Neural cell (in vitro differentiated cells): Measurements from ENCODE around the gene BCL11B. TPM values are rescaled to one million over a fixed set of nuclear protein-coding genes. Genes with fewer than 3 reads are reported as not detected.

Source experiments
- H2AFZ ChIP-seq: fragments of 200-600, 300-800 bp; sonication (generic), shearing (Covaris generic); 2 replicates; pipeline ENCODE4 v1.6.0; 2014; ENCODE audit warnings: low read depth, mild to moderate bottlenecking, antibody characterized with exemption, low read length, moderate library complexity
- H3F3A ChIP-seq: fragments of 200-600 bp; shearing (Covaris generic); 2 replicates; pipeline ENCODE4 v1.6.1; 2016; ENCODE audit warnings: mild to moderate bottlenecking, moderate library complexity, mixed read lengths, antibody characterized with exemption, low read length; ENCODE audit not compliant: insufficient read depth, poor library complexity, severe bottlenecking
- H3K27ac ChIP-seq: fragments of 200-600, 300-800 bp; sonication (generic), shearing (Covaris generic); 2 replicates; pipeline ENCODE4 v1.5.1; 2014; ENCODE audit warnings: mild to moderate bottlenecking, low read length, moderate library complexity
- H3K27me3 ChIP-seq: fragments of 300-800, 200-600 bp; sonication (generic), shearing (Covaris generic); 2 replicates; pipeline ENCODE4 v1.6.0; 2014; ENCODE audit warnings: mild to moderate bottlenecking, low read depth, low read length, moderate library complexity; ENCODE audit not compliant: insufficient read depth
- H3K36me3 ChIP-seq: fragments of 300-800, 200-600 bp; sonication (generic), shearing (Covaris generic); 2 replicates; pipeline ENCODE4 v1.5.1; 2014; ENCODE audit warnings: mild to moderate bottlenecking, antibody characterized with exemption, low read length, moderate library complexity; ENCODE audit not compliant: insufficient read depth
- H3K4me2 ChIP-seq: fragments of 300-800, 200-600 bp; sonication (generic), shearing (Covaris generic); 2 replicates; pipeline ENCODE4 v1.6.0; 2014; ENCODE audit warnings: mild to moderate bottlenecking, low read length
- H3K4me3 ChIP-seq: fragments of 300-800, 200-600 bp; sonication (generic), shearing (Covaris generic); 2 replicates; pipeline ENCODE4 v1.5.1; 2014; ENCODE audit warnings: mild to moderate bottlenecking, low read length, moderate library complexity
- H3K79me2 ChIP-seq: fragments of 200-600 bp; shearing (Covaris generic); replicated peaks from 2 replicates; pipeline ENCODE4 v1.6.0; 2014; ENCODE audit warnings: mild to moderate bottlenecking, low read length, moderate library complexity; ENCODE audit not compliant: insufficient read depth
- H3K9ac ChIP-seq: fragments of 300-800, 200-600 bp; sonication (generic), shearing (Covaris generic); 2 replicates; pipeline ENCODE4 v1.6.1; 2016; ENCODE audit warnings: mild to moderate bottlenecking, low read length, mixed read lengths
- H3K9me2 ChIP-seq: fragments of 200-600 bp; shearing (Covaris generic); 2 replicates; pipeline ENCODE4 v1.6.1; 2016; ENCODE audit warnings: mild to moderate bottlenecking, low read length, mixed read lengths; ENCODE audit not compliant: insufficient read depth
- H3K9me3 ChIP-seq: fragments of 200-600, 300-800 bp; sonication (generic), shearing (Covaris generic); 2 replicates; pipeline ENCODE4 v1.6.1; 2016; ENCODE audit warnings: mild to moderate bottlenecking, mixed run types, low read length, moderate library complexity, mixed read lengths
- H4K20me1 ChIP-seq: fragments of 200-600 bp; shearing (Covaris generic); 2 replicates; pipeline ENCODE4 v1.6.1; 2016; ENCODE audit warnings: mild to moderate bottlenecking, mixed run types; ENCODE audit not compliant: insufficient read depth
- EP300 ChIP-seq: fragments of 450-650 bp; conservative IDR thresholded peaks from 2 replicates; pipeline ENCODE4 v1.6.1; 2014; ENCODE audit warnings: antibody characterized with exemption, mild to moderate bottlenecking, moderate library complexity; ENCODE audit not compliant: poor library complexity, severe bottlenecking
- EZH2 ChIP-seq: fragments of 200-600, 300-800 bp; shearing (Covaris generic), sonication (generic); IDR thresholded peaks from 2 replicates; pipeline ENCODE4 v1.6.1; 2014; ENCODE audit warnings: antibody characterized with exemption, low read length, borderline replicate concordance, mild to moderate bottlenecking; ENCODE audit not compliant: insufficient read depth, poor library complexity, severe bottlenecking
- MXI1 ChIP-seq: fragments of 450-650 bp; conservative IDR thresholded peaks from 2 replicates; pipeline ENCODE4 v1.6.1; 2014; ENCODE audit warnings: antibody characterized with exemption, mild to moderate bottlenecking; ENCODE audit not compliant: poor library complexity, severe bottlenecking
- POLR2AphosphoS5 ChIP-seq: IDR thresholded peaks from 2 replicates; pipeline ENCODE4 v1.6.1; 2012
- RAD21 ChIP-seq: fragments of 450-650 bp; conservative IDR thresholded peaks from 2 replicates; pipeline ENCODE4 v1.6.1; 2014; ENCODE audit warnings: antibody characterized with exemption, mild to moderate bottlenecking, moderate library complexity
- SMC3 ChIP-seq: fragments of 450-650 bp; conservative IDR thresholded peaks from 2 replicates; pipeline ENCODE4 v1.6.1; 2014; ENCODE audit warnings: antibody characterized with exemption, mild to moderate bottlenecking, moderate library complexity; ENCODE audit not compliant: poor library complexity
- TAF1 ChIP-seq: IDR thresholded peaks from 2 replicates; pipeline ENCODE4 v1.6.1; 2012; ENCODE audit warnings: low read depth
- polyA plus RNA-seq: library from polyadenylated mRNA; depleted of rRNA; stranded (reverse); fragments of >200 nt; gene quantifications from 2 replicates; pipeline ENCODE4 v1.2.3, GENCODE V29; 2014
- TF ChIP-seq, protein P1 (sequence below): IDR thresholded peaks from 2 replicates; pipeline ENCODE4 v1.6.1; 2012; ENCODE audit warnings: borderline replicate concordance
- TF ChIP-seq, protein P2 (sequence below): fragments of 450-650 bp; IDR thresholded peaks from 2 replicates; pipeline ENCODE4 v1.5.1; 2014; ENCODE audit warnings: antibody characterized with exemption, mild to moderate bottlenecking, moderate library complexity; ENCODE audit not compliant: poor library complexity, severe bottlenecking

Gene BCL11B
- polyA plus RNA-seq, 1 donor from 2014 or later, result 104 TPM

DNA sequence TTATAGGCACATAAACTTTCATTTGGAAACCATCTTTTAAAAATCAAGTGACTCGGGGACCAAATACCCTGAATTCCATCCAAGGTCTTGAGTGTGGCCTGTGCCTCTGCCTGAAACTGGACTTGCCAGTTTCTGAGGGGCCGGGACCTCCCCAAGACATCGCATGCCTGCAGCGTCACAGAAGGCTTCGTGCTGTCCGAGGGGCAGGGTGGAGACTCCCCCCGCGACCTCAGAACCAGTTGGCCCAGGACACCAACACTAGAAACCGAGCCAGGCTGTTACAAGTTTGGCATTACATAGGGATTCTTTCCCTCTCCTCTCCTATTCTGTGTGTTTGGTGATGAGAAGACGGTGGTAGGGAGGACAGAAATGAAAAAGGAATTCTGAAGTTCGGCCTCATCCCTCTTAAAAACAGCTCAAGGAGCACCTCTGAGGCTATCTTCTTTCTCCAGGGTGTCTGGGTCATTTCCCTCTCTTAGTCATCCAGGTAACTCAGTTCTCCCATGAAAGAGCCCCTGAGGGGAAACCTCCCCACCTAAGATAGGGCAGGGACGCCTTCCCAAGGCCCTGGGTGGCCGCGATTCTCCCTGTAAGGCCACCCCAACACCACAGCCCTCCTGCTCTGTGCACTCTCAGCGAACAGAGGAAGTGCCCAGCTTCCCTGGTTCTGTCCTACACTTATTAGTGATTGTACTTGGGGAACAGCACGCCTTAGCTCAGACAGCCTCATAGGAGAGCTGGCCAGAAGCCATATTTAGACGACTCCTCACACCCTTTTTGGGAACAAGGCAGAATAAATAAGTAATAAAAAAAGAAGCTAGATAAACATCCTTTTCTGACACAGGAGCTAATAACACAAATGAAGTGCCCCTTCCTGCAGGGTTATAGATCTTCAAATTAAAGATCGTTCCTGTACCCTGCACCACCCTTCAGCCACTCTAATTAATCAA is 93.8 kb downstream of the BCL11B start:
- H3F3A ChIP-seq, result no peaks in the 10 kb centered on the region
- H3K36me3 ChIP-seq, result no peaks in the 10 kb centered on the region
- no peaks in the 10 kb centered on the region for H3K9me3 ChIP-seq
- peaks cover 60% of the 10 kb centered on the region for H3K79me2 ChIP-seq
- H3K27me3 ChIP-seq, result no peaks in the 10 kb centered on the region
- no peak overlapping the region for H3K9ac ChIP-seq
- H2AFZ ChIP-seq, result no peak overlapping the region
- no peaks in the 10 kb centered on the region for H3K9me2 ChIP-seq
- H3K4me3 ChIP-seq, result no peak overlapping the region
- no peak overlapping the region for H3K27ac ChIP-seq
- H3K4me2 ChIP-seq, result no peak overlapping the region
- no peak for TF ChIP-seq SMC3
- TF ChIP-seq MXI1, result no peak
- TF ChIP-seq, protein P1, sequence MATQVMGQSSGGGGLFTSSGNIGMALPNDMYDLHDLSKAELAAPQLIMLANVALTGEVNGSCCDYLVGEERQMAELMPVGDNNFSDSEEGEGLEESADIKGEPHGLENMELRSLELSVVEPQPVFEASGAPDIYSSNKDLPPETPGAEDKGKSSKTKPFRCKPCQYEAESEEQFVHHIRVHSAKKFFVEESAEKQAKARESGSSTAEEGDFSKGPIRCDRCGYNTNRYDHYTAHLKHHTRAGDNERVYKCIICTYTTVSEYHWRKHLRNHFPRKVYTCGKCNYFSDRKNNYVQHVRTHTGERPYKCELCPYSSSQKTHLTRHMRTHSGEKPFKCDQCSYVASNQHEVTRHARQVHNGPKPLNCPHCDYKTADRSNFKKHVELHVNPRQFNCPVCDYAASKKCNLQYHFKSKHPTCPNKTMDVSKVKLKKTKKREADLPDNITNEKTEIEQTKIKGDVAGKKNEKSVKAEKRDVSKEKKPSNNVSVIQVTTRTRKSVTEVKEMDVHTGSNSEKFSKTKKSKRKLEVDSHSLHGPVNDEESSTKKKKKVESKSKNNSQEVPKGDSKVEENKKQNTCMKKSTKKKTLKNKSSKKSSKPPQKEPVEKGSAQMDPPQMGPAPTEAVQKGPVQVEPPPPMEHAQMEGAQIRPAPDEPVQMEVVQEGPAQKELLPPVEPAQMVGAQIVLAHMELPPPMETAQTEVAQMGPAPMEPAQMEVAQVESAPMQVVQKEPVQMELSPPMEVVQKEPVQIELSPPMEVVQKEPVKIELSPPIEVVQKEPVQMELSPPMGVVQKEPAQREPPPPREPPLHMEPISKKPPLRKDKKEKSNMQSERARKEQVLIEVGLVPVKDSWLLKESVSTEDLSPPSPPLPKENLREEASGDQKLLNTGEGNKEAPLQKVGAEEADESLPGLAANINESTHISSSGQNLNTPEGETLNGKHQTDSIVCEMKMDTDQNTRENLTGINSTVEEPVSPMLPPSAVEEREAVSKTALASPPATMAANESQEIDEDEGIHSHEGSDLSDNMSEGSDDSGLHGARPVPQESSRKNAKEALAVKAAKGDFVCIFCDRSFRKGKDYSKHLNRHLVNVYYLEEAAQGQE, result no peak
- no peak for TF ChIP-seq RAD21
- no peak for TF ChIP-seq TAF1
- no peak for TF ChIP-seq POLR2AphosphoS5
- no peak for TF ChIP-seq EP300
- TF ChIP-seq, protein P2, sequence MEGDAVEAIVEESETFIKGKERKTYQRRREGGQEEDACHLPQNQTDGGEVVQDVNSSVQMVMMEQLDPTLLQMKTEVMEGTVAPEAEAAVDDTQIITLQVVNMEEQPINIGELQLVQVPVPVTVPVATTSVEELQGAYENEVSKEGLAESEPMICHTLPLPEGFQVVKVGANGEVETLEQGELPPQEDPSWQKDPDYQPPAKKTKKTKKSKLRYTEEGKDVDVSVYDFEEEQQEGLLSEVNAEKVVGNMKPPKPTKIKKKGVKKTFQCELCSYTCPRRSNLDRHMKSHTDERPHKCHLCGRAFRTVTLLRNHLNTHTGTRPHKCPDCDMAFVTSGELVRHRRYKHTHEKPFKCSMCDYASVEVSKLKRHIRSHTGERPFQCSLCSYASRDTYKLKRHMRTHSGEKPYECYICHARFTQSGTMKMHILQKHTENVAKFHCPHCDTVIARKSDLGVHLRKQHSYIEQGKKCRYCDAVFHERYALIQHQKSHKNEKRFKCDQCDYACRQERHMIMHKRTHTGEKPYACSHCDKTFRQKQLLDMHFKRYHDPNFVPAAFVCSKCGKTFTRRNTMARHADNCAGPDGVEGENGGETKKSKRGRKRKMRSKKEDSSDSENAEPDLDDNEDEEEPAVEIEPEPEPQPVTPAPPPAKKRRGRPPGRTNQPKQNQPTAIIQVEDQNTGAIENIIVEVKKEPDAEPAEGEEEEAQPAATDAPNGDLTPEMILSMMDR, result no peak
- no peak for TF ChIP-seq EZH2
- H4K20me1 ChIP-seq, result peaks cover 76% of the 10 kb centered on the region

- no peaks in the 10 kb centered on the region for H3K9me2 ChIP-seq
- no peak overlapping the region for H3K27ac ChIP-seq
- no peak overlapping the region for H3K9ac ChIP-seq
- H4K20me1 ChIP-seq, result peaks cover 67% of the 10 kb centered on the region
- TF ChIP-seq, protein P1, result no peak
- TF ChIP-seq SMC3 (no peak), TAF1 (no peak), EP300 (no peak)
- H3K36me3 ChIP-seq, result peaks cover 4% of the 10 kb centered on the region
- H3K79me2 ChIP-seq, result peaks cover 60% of the 10 kb centered on the region
- H3K27me3 ChIP-seq, result no peaks in the 10 kb centered on the region
- no peak overlapping the region for H3K4me3 ChIP-seq
- H3K9me3 ChIP-seq, result no peaks in the 10 kb centered on the region
- H3K4me2 ChIP-seq, result no peak overlapping the region
- no peaks in the 10 kb centered on the region for H3F3A ChIP-seq
- H2AFZ ChIP-seq, result no peak overlapping the region
Observed at GRCh38 chr14:99177046-99177655, 94.8 kb downstream of the BCL11B start.
